GM12874 (cell line): ENCODE data around the gene TSPAN15.

Experiments used
- TF ChIP-seq, protein P1 (sequence below): IDR thresholded peaks from 2 replicates; pipeline ENCODE4 v1.5.1; 2011; ENCODE audit warnings: low read depth, mild to moderate bottlenecking, control low read depth, low read length, moderate library complexity; ENCODE audit not compliant: insufficient read depth

The TSPAN15 gene

DNA sequence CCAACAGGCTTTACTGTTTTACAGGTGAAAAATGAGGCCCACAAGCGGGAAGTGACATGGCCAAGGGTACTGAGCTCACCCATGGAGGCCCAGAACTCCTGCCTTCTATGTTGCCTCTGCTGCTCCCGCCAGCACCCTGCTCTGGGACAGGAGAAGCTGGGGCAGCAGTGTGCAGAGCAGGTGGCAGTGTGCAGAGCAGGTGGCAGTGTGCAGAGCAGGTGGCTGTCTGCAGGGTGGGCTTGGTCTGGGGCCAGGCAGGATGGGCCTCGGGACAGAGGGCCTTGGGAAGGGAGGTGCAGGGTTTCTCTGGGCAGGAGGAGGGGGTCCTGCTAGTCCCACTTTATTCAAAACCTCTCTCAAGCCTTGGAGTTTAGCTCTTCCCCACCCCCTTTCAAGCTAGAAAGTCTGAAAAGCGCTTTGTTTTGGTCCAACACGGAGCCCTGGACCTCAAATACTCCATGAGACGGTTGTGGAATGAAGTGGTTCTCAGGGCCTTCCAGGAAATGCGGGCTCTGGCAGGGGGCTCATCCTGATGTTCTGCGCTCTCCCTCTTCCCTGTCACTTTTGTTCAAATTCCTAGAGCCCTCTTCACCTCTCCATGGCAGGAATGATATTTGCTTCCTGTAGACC lies 26.8 kb downstream of the TSPAN15 start:
- TF ChIP-seq, protein P1, sequence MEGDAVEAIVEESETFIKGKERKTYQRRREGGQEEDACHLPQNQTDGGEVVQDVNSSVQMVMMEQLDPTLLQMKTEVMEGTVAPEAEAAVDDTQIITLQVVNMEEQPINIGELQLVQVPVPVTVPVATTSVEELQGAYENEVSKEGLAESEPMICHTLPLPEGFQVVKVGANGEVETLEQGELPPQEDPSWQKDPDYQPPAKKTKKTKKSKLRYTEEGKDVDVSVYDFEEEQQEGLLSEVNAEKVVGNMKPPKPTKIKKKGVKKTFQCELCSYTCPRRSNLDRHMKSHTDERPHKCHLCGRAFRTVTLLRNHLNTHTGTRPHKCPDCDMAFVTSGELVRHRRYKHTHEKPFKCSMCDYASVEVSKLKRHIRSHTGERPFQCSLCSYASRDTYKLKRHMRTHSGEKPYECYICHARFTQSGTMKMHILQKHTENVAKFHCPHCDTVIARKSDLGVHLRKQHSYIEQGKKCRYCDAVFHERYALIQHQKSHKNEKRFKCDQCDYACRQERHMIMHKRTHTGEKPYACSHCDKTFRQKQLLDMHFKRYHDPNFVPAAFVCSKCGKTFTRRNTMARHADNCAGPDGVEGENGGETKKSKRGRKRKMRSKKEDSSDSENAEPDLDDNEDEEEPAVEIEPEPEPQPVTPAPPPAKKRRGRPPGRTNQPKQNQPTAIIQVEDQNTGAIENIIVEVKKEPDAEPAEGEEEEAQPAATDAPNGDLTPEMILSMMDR = no peak

DNA sequence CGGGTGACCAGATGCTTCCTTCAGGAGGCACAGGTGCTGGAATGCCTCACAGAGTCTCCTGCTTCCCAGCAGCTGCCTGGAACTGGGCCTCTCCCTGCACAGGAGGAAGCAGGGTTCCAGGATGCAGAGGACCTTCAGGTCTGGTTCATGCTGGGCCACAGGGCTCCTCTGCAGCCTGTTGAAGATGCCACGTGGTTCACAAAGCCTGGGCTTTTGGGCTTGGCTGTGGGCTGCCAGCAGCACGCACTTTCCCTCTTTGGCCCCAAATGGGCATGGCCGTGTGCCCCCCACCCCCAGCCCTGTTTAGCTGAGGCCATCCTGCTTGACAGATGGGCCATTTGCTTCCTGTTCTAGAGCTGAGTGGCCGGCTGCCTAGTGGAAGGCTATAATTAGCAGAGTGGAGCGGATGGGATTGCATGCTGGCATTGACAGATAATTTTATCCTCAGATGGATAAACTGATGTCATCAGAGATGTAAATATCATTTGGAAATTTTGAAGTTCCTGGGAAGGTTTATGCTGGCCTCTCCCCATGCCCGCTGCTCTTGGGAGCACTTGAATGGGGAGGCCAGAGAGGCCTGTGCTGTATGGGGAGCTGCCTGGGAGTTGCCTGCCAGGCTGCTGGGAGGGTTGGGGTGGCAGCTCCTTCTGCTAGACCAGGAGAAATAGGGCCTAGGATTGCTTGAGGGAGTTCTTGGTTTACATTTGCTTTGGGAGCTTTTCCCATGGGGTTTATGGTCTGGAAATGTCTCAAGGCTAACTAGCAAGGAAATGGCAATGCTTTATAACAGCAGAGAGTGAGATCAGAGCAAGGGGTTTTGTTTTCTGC lies 28.2 kb downstream of the TSPAN15 start:
- TF ChIP-seq, protein P1 = no peak

DNA sequence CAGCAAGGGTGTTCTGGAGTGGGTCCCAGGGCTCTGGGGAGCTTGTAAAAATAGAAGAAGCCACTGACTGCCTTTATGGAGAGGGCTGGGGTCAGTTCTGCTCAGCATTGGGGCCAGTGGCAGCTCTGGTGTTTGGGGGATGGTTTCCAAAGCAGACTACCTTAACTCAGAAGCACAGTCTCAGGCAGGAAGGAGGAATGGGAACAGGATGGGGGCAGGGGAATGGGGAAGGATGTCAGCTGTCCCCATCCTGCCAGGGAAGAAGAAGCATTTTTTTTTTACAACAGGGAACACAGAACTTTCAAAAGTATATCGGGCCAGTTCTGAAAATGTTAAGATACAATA lies 28.8 kb downstream of the TSPAN15 start:
- TF ChIP-seq, protein P1 = no peak

DNA sequence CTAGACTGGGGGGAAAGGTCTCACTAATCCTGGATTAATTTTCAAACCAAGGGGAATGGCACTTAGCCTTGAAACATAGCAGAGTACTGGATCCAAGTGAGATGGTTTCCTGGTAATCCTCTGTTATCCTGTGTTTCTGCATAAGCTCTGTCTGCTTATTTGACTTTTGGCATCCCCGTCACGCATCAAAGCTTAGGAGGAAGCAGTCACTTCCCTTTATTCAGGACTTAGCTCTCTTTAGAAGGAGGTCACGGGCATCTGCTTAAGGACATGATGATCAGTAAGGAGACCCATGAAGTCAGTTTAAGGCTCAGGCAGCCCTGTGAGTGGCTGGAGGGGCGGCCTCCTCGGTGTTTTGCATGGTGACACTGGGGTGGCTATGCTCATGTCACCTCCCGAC lies 30.0 kb downstream of the TSPAN15 start:
- TF ChIP-seq, protein P1 = no peak

DNA sequence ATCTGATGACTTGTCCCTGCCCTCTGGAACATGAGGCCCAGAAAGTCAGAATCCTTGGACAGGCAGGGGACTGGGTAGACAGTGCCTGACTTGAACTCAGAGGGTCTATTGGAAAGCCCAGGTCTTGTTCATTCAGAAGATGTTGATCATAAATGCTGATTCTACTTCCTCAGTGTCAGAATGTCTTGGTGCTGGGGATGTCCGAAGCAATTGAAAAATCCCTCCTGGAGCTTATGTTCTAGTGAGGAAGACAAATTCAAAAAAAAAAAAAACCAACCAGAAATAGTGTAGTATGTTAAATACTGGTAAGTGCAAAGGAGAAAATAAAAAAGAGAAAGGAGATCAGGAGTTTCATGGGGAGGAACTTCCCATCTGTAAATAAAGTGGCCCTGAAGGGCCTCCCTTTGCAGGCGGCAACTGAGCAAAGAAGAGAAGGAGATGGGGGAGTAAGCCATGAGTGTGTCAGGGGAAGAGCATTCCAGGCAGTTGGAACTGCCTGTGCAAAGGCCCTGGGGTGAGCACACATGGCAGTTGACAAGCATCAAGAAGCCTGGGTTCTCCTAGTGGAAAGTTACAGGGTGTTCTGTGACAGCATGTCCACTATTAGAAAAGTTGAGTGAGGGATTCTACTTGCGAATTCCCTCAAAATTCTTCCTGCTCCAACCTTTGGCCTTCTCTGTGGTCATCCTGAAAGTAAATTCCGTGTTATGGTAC lies 30.7 kb downstream of the TSPAN15 start:
- TF ChIP-seq, protein P1 = no peak

DNA sequence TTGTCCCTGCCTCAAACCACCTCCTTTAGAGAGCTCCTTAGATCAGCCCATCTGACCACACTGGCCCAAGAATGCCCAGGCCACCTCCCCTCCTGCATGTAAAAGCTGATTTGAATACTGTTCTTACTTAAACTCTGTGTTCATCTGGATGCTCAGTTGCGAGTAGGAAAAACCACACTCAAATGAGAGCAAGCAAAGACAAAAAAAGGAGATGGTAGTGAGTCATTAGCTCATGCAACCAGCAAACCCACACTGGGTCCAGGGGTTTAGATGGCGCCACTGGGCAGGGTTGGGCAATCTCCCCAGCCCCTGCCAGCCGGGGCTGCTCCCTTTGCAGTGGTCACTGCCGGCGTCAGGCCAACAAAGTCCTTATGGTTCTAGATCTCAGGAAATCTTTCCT lies 32.7 kb downstream of the TSPAN15 start:
- TF ChIP-seq, protein P1 = no peak

DNA sequence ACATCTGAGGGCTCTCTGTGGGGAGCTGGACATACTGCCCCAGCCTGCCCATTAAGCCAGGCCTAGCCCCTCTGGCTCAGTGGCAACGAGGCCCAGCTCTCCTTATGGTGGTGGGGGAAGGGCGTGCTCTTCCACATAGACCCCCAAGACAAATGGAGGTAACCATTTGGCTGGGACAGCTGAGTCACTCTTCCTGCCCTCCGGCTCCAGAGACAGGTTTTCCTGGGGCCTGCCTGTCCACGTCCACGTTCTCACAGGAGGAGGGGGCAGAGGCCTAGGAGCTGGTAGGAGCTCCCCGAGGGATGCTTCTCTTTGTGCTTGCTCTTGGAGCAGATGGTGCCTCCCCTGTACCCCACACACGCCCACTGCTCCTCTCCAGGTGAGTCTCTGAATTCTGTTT lies 33.5 kb downstream of the TSPAN15 start:
- TF ChIP-seq, protein P1 = no peak
